Measurements from ENCODE around the gene ABHD6. TPM values are rescaled to one million over a fixed set of nuclear protein-coding genes. Genes with fewer than 3 reads are reported as not detected.

The ABHD6 gene
- total RNA-seq, 1 donor from 2014 or later: 3.0 TPM

GRCh38 chr3:58292866-58293265 is 55.3 kb downstream of the ABHD6 start:
- no peak overlapping the region for H3K27ac Mint-ChIP-seq (ENCODE audit: unreplicated experiment)
- no peaks in the 10 kb centered on the region for H3K9me3 Mint-ChIP-seq (ENCODE audit: unreplicated experiment)
- H3K4me3 Mint-ChIP-seq (ENCODE audit: unreplicated experiment): no peak overlapping the region
- H3K27me3 Mint-ChIP-seq (ENCODE audit: unreplicated experiment): peaks cover 3% of the 10 kb centered on the region
- peaks cover 13% of the 10 kb centered on the region for H3K36me3 Mint-ChIP-seq (ENCODE audit: low read depth, unreplicated experiment)
- no peak for TF ChIP-seq CTCF (IDR thresholded peaks at IDR 0.05; ENCODE audit: unreplicated experiment)
- no peak for DNase-seq (ENCODE audit: low spot score)
- H3K4me1 Mint-ChIP-seq (ENCODE audit: unreplicated experiment): peaks cover 6% of the 10 kb centered on the region

GRCh38 chr3:58293516-58293915 is 55.9 kb downstream of the ABHD6 start:
- Mint-ChIP-seq H3K4me1 (ENCODE audit: unreplicated experiment) (peaks cover 6% of the 10 kb centered on the region), H3K36me3 (ENCODE audit: low read depth, unreplicated experiment) (peaks cover 9% of the 10 kb centered on the region), H3K27ac (ENCODE audit: unreplicated experiment) (no peak overlapping the region), H3K27me3 (ENCODE audit: unreplicated experiment) (peaks cover 3% of the 10 kb centered on the region), H3K9me3 (ENCODE audit: unreplicated experiment) (no peaks in the 10 kb centered on the region), H3K4me3 (ENCODE audit: unreplicated experiment) (no peak overlapping the region)
- no peak for DNase-seq (ENCODE audit: low spot score)
- no peak for TF ChIP-seq CTCF (IDR thresholded peaks at IDR 0.05; ENCODE audit: unreplicated experiment)

- Mint-ChIP-seq H3K9me3 (ENCODE audit: unreplicated experiment) (no peaks in the 10 kb centered on the region), H3K4me1 (ENCODE audit: unreplicated experiment) (peaks cover 6% of the 10 kb centered on the region), H3K36me3 (ENCODE audit: low read depth, unreplicated experiment) (peaks cover 5% of the 10 kb centered on the region), H3K27me3 (ENCODE audit: unreplicated experiment) (peaks cover 3% of the 10 kb centered on the region), H3K4me3 (ENCODE audit: unreplicated experiment) (no peak overlapping the region), H3K27ac (ENCODE audit: unreplicated experiment) (peak overlapping the region; percentile 14)
- TF ChIP-seq CTCF (IDR thresholded peaks at IDR 0.05; ENCODE audit: unreplicated experiment): no peak
- no peak for DNase-seq (ENCODE audit: low spot score)
Observed at GRCh38 chr3:58296269-58296668, 58.7 kb downstream of the ABHD6 start.

GRCh38 chr3:58296843-58297242 is 59.3 kb downstream of the ABHD6 start:
- H3K4me3 Mint-ChIP-seq (ENCODE audit: unreplicated experiment): no peak overlapping the region
- H3K27me3 Mint-ChIP-seq (ENCODE audit: unreplicated experiment): peaks cover 2% of the 10 kb centered on the region
- H3K27ac Mint-ChIP-seq (ENCODE audit: unreplicated experiment): peak overlapping the region; percentile 14
- no peak for TF ChIP-seq CTCF (IDR thresholded peaks at IDR 0.05; ENCODE audit: unreplicated experiment)
- no peak for DNase-seq (ENCODE audit: low spot score)
- H3K36me3 Mint-ChIP-seq (ENCODE audit: low read depth, unreplicated experiment): peaks cover 5% of the 10 kb centered on the region
- peaks cover 6% of the 10 kb centered on the region for H3K4me1 Mint-ChIP-seq (ENCODE audit: unreplicated experiment)
- no peaks in the 10 kb centered on the region for H3K9me3 Mint-ChIP-seq (ENCODE audit: unreplicated experiment)

GRCh38 chr3:58298190-58298589 is 60.6 kb downstream of the ABHD6 start:
- peaks cover 5% of the 10 kb centered on the region for H3K36me3 Mint-ChIP-seq (ENCODE audit: low read depth, unreplicated experiment)

More at GRCh38 chr3:58298190-58298589, 60.6 kb downstream of the ABHD6 start:
- DNase-seq (ENCODE audit: low spot score): no peak
- Mint-ChIP-seq H3K9me3 (ENCODE audit: unreplicated experiment) (no peaks in the 10 kb centered on the region), H3K4me3 (ENCODE audit: unreplicated experiment) (no peak overlapping the region), H3K27ac (ENCODE audit: unreplicated experiment) (no peak overlapping the region), H3K27me3 (ENCODE audit: unreplicated experiment) (peaks cover 2% of the 10 kb centered on the region), H3K4me1 (ENCODE audit: unreplicated experiment) (peaks cover 6% of the 10 kb centered on the region)
- TF ChIP-seq CTCF (IDR thresholded peaks at IDR 0.05; ENCODE audit: unreplicated experiment): no peak
